WERI-Rb-1 (cell line): ENCODE data around the gene HAAO.
"Not testable (repeated sequence)": the region's sequence is repeated elsewhere in the genome, so short reads cannot be mapped to it uniquely, and the experiment has no call there.

Experiments
- DNase-seq: peaks from one replicate; pipeline ENCODE4 v3.0.0-alpha.2; 2020
- H3K27ac ChIP-seq: fragments of 250-450 bp; sonication (Bioruptor Pico); 2 replicates; pipeline ENCODE4 v1.5.1; 2020; ENCODE audit warnings: mild to moderate bottlenecking, moderate library complexity
- H3K27me3 ChIP-seq: fragments of 250-450 bp; sonication (Bioruptor Pico); 2 replicates; pipeline ENCODE4 v1.5.1; 2021; ENCODE audit warnings: mild to moderate bottlenecking, low read depth, moderate library complexity; ENCODE audit not compliant: insufficient read depth, severe bottlenecking
- H3K36me3 ChIP-seq: fragments of 250-450 bp; sonication (Bioruptor Pico); 2 replicates; pipeline ENCODE4 v1.5.1; 2020; ENCODE audit warnings: mild to moderate bottlenecking, moderate library complexity
- H3K4me3 ChIP-seq: 2 replicates; pipeline ENCODE4 v1.5.1; 2011; ENCODE audit warnings: low read depth, mild to moderate bottlenecking, control low read depth, low read length
- H3K9me3 ChIP-seq: fragments of 250-450 bp; sonication (Bioruptor Pico); 2 replicates; pipeline ENCODE4 v1.5.1; 2021; ENCODE audit warnings: mild to moderate bottlenecking, moderate library complexity; ENCODE audit not compliant: severe bottlenecking
- CTCF ChIP-seq: IDR thresholded peaks from 2 replicates; pipeline ENCODE4 v1.5.1; 2011; ENCODE audit warnings: low read depth, mild to moderate bottlenecking, control low read depth, inconsistent platforms, low read length

The HAAO gene

GRCh38 chr2:42733852-42734251, 58.5 kb downstream of the HAAO start:
- no peak overlapping the region for H3K27ac ChIP-seq
- H3K9me3 ChIP-seq: peaks cover 9% of the 10 kb centered on the region
- no peaks in the 10 kb centered on the region for H3K36me3 ChIP-seq
- H3K4me3 ChIP-seq: no peak overlapping the region
- DNase-seq: no peak
- no peaks in the 10 kb centered on the region for H3K27me3 ChIP-seq
- no peak for TF ChIP-seq CTCF

- not testable (repeated sequence) for H3K4me3 ChIP-seq, DNase-seq, H3K36me3 ChIP-seq, H3K27ac ChIP-seq, H3K27me3 ChIP-seq, H3K9me3 ChIP-seq
These were observed 61.1 kb downstream of the HAAO start for GRCh38 chr2:42731316-42731715.

- Histone ChIP-seq H3K36me3 (no peaks in the 10 kb centered on the region), H3K4me3 (no peak overlapping the region), H3K27me3 (no peaks in the 10 kb centered on the region), H3K9me3 (peaks cover 2% of the 10 kb centered on the region), H3K27ac (no peak overlapping the region)
- no peak for TF ChIP-seq CTCF
- DNase-seq: no peak
These were observed 65.7 kb downstream of the HAAO start for GRCh38 chr2:42726680-42727079.

GRCh38 chr2:42725657-42726056, 66.7 kb downstream of the HAAO start:
- DNase-seq: no peak
- TF ChIP-seq CTCF: no peak
- Histone ChIP-seq H3K4me3 (no peak overlapping the region), H3K9me3 (peaks cover 2% of the 10 kb centered on the region), H3K36me3 (no peaks in the 10 kb centered on the region), H3K27me3 (no peaks in the 10 kb centered on the region), H3K27ac (no peak overlapping the region)

- Histone ChIP-seq H3K4me3 (no peak overlapping the region), H3K36me3 (no peaks in the 10 kb centered on the region), H3K9me3 (no peaks in the 10 kb centered on the region), H3K27me3 (no peaks in the 10 kb centered on the region), H3K27ac (no peak overlapping the region)
- no peak for DNase-seq
- no peak for TF ChIP-seq CTCF
These were observed 67.5 kb downstream of the HAAO start for GRCh38 chr2:42724886-42725285.

DNA sequence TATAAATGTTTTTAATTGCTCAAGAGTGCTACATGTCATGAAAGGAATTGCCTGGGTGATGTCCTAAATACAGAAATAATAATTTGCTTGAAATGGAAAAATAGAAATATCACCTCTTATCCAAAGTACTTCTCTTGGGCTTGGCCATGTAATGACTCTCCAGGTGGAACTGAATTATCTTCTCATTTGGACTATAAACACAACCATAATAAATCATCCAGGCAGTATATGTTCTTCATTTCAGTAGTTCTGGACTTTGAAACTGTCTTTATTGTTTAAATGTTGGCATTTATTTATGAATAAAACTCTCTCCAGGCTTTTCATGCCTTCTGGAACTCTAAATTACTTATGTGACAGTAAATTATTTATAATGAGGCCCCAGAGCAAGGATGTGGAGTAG, 68.9 kb downstream of the HAAO start:
- Histone ChIP-seq H3K36me3 (no peaks in the 10 kb centered on the region), H3K27me3 (no peaks in the 10 kb centered on the region), H3K9me3 (no peaks in the 10 kb centered on the region), H3K4me3 (no peak overlapping the region), H3K27ac (no peak overlapping the region)
- no peak for DNase-seq
- no peak for TF ChIP-seq CTCF
